Panc1 (cell line): ENCODE results near the gene MPP7.

Source experiments
- POLR2AphosphoS5 ChIP-seq: IDR thresholded peaks from 2 replicates; pipeline ENCODE4 v1.6.1; 2012; ENCODE audit warnings: mild to moderate bottlenecking, low read depth, low read length, moderate library complexity
- REST ChIP-seq, 2 experiments: IDR thresholded peaks; 2 replicates each; pipeline ENCODE4 v1.6.1; 2011 to 2012; ENCODE audit warnings: low read depth in 2 of 2, control low read depth in 1 of 2, low read length in 1 of 2, mild to moderate bottlenecking in 1 of 2, moderate library complexity in 1 of 2; ENCODE audit not compliant: insufficient read depth in 1 of 2
- TCF7L2 ChIP-seq: IDR thresholded peaks from 2 replicates; pipeline ENCODE4 v1.6.1; 2011; ENCODE audit warnings: mild to moderate bottlenecking, low read depth, low read length, inconsistent platforms
- TF ChIP-seq, protein P1 (sequence below): fragments of 450-650 bp; IDR thresholded peaks from 2 replicates; pipeline ENCODE4 v1.5.1; 2017; ENCODE audit warnings: mild to moderate bottlenecking

DNA sequence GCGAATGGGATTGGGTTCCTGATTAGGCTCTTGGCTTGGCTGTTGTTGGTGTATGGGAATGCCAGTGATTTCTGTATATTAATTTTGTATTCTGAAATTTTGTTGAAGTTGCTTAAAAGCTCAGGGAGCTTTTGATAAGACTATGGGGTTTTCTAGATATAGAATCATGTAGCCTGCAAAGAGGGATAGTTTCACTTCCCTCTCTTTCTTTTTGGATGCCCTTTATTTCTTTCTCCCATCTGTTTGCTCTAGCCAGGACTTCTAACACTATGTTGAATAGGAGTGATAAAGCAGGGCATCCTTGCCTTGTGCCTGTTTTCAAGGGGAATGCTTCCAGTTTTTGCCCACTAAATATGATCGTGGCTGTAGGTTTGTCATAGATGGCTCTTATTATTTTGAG, 40.4 kb upstream of the MPP7 start:
- TF ChIP-seq, protein P1, sequence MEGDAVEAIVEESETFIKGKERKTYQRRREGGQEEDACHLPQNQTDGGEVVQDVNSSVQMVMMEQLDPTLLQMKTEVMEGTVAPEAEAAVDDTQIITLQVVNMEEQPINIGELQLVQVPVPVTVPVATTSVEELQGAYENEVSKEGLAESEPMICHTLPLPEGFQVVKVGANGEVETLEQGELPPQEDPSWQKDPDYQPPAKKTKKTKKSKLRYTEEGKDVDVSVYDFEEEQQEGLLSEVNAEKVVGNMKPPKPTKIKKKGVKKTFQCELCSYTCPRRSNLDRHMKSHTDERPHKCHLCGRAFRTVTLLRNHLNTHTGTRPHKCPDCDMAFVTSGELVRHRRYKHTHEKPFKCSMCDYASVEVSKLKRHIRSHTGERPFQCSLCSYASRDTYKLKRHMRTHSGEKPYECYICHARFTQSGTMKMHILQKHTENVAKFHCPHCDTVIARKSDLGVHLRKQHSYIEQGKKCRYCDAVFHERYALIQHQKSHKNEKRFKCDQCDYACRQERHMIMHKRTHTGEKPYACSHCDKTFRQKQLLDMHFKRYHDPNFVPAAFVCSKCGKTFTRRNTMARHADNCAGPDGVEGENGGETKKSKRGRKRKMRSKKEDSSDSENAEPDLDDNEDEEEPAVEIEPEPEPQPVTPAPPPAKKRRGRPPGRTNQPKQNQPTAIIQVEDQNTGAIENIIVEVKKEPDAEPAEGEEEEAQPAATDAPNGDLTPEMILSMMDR = no peak
- TF ChIP-seq POLR2AphosphoS5 (no peak), REST (IDR thresholded peaks at IDR 0.05; ENCODE audit: insufficient read depth in 1 of 2, low read depth in 2 of 2, low read length in 1 of 2) (no peak), TCF7L2 (no peak)
